Measurements from ENCODE around the gene JAZF1. TPM values are rescaled to one million over a fixed set of nuclear protein-coding genes. Genes with fewer than 3 reads are reported as not detected.

The JAZF1 gene
- total and polyA plus RNA-seq, 2 of the 8 experiments (the other 6 are each of a cell fraction or from before 2014, with no cell fraction given) = 2.6 to 21.8 TPM

- TF ChIP-seq POU5F1 (IDR thresholded peaks at IDR 0.05; ENCODE audit: low read depth, low read length) (peak; percentile 52), SP1 (IDR thresholded peaks at IDR 0.05; ENCODE audit: low read depth, low read length) (peak; percentile 88), NANOG (IDR thresholded peaks at IDR 0.05; ENCODE audit: insufficient read depth, low read depth, low read length, poor library complexity, severe bottlenecking) (peak; percentile 39), RXRA (IDR thresholded peaks at IDR 0.05; ENCODE audit: insufficient read depth, low read depth, low read length) (no peak), TEAD4 (IDR thresholded peaks at IDR 0.05; ENCODE audit: low read depth, low read length) (peak; percentile 97), CEBPB (IDR thresholded peaks at IDR 0.05; ENCODE audit: low read depth, low read length) (no peak), RBBP5 (IDR thresholded peaks at IDR 0.05; ENCODE audit: borderline replicate concordance, low read depth, low read length) (peak; percentile 48; the same call in 1 of the 2 replicates), BRCA1 (IDR thresholded peaks at IDR 0.05; ENCODE audit: low read depth, low read length) (no peak), RNF2 (IDR thresholded peaks at IDR 0.05; ENCODE audit: borderline replicate concordance, low read depth, low read length, missing control alignments, poor library complexity, severe bottlenecking) (no peak), GTF2F1 (IDR thresholded peaks at IDR 0.05; ENCODE audit: borderline replicate concordance, low read depth, low read length) (no peak), ATF2 (IDR thresholded peaks at IDR 0.05; ENCODE audit: low read length) (no peak), RFX5 (IDR thresholded peaks at IDR 0.05; ENCODE audit: borderline replicate concordance, low read depth, low read length) (no peak), JUND (IDR thresholded peaks at IDR 0.05; ENCODE audit: low read length) (no peak), GABPA (IDR thresholded peaks at IDR 0.05; ENCODE audit: borderline replicate concordance, insufficient read depth, low read length) (no peak), TAF1 (IDR thresholded peaks at IDR 0.05; ENCODE audit: low read depth, low read length) (no peak), BACH1 (IDR thresholded peaks at IDR 0.05; ENCODE audit: low read length) (no peak), CTBP2 (IDR thresholded peaks at IDR 0.05; ENCODE audit: borderline replicate concordance, insufficient read depth, insufficient read length, low read length) (no peak), EZH2 (IDR thresholded peaks at IDR 0.05; ENCODE audit: low read depth, low read length, severe bottlenecking) (no peak), TBP (IDR thresholded peaks at IDR 0.05; ENCODE audit: low read depth, low read length) (no peak), TAF7 (optimal IDR thresholded peaks at IDR 0.05; ENCODE audit: borderline replicate concordance, low read depth, low read length) (no peak), TCF12 (IDR thresholded peaks at IDR 0.05; ENCODE audit: low read depth, low read length) (peak; percentile 88), SUZ12 (IDR thresholded peaks at IDR 0.05; ENCODE audit: low read length) (no peak), CHD2 (IDR thresholded peaks at IDR 0.05; ENCODE audit: low read length) (no peak), KDM4A (IDR thresholded peaks at IDR 0.05; ENCODE audit: low read depth, low read length, severe bottlenecking) (no peak), SRF (IDR thresholded peaks at IDR 0.05; ENCODE audit: low read depth, low read length) (no peak)
These were observed 270.3 kb downstream of the JAZF1 start (continued) for GRCh38 chr7:27910326-27910725.

All from H1 (cell line).